ENCODE measurements around the gene CHD6. TPM values are rescaled to one million over a fixed set of nuclear protein-coding genes. Genes with fewer than 3 reads are reported as not detected.

Gene CHD6
- total and polyA plus RNA-seq, 11 donors, result 6.5 to 52.8 (median 38.9) TPM

GRCh38 chr20:41361757-41362747, 256.1 kb downstream of the CHD6 start:
- DNase-seq (peak in 2 of 5 donors; percentile 53 to 67), ATAC-seq (peak; percentile 20 to 61 (median 32))
- no peak overlapping the region for H3K4me3 ChIP-seq
- intact Hi-C loops (cut with DNase I), result loop anchor here in 4 of 10 donors (5.0 kb wide), 2 partner anchors 35 to 45 kb away; no protein-coding TSS in a partner anchor
- H3K9me3 ChIP-seq, result no peaks in the 10 kb centered on the region
- TF ChIP-seq CTCF (IDR thresholded peaks at IDR 0.05), result no peak
- peak overlapping the region in 4 of 12 donors; percentile 34 to 70 (median 54) for H3K27ac ChIP-seq
- H3K27me3 ChIP-seq, result peaks cover 0 to 21% (median 6%) of the 10 kb centered on the region in 9 donors
- WGBS, 4 donors, result 69 to 77% (median 75%) methylated on average over 26 to 45 of the region's 45 CpGs
- H3K36me3 ChIP-seq, result peaks cover 0 to 20% (median 9%) of the 10 kb centered on the region in 9 donors
- H3K4me1 ChIP-seq, result peaks cover 0 to 55% (median 9%) of the 10 kb centered on the region in 12 donors

GRCh38 chr20:41360831-41361756, 257.1 kb downstream of the CHD6 start:
- H3K4me1 ChIP-seq, result peaks cover 0 to 47% (median 9%) of the 10 kb centered on the region in 12 donors
- WGBS, 4 donors, result 85 to 92% (median 89%) methylated on average over 8 to 22 of the region's 22 CpGs
- peak in 2 of 4 donors; percentile 0 to 8 for ATAC-seq

GRCh38 chr20:41359541-41360011, 258.6 kb downstream of the CHD6 start:
- no peaks in the 10 kb centered on the region for H3K27me3 ChIP-seq
- DNase-seq (peak in 3 of 5 donors; percentile 59 to 73 (median 70)), ATAC-seq (peak; percentile 40 to 66 (median 55))
- H3K9me3 ChIP-seq, result no peaks in the 10 kb centered on the region
- intact Hi-C loops (cut with DNase I), result loop anchor here in 4 of 10 donors (5.0 kb wide), 3 partner anchors 33 to 48 kb away; no protein-coding TSS in a partner anchor
- WGBS, 4 donors, result 35 to 71% (median 57%) methylated on average over 5 to 9 of the region's 9 CpGs
- peaks cover 0 to 36% (median 4%) of the 10 kb centered on the region in 12 donors for H3K4me1 ChIP-seq
- H3K36me3 ChIP-seq, result peaks cover 0 to 43% (median 21%) of the 10 kb centered on the region in 9 donors
- H3K27ac ChIP-seq, result peak overlapping the region in 7 of 12 donors; percentile 9 to 70 (median 52)
- no peak overlapping the region for H3K4me3 ChIP-seq
- TF ChIP-seq CTCF (IDR thresholded peaks at IDR 0.05), result no peak
- TF ChIP-seq POLR2A (IDR thresholded peaks at IDR 0.05), result no peak

More at GRCh38 chr20:41360831-41361756, 257.1 kb downstream of the CHD6 start:
- TF ChIP-seq POLR2A (IDR thresholded peaks at IDR 0.05), result no peak
- no peak for TF ChIP-seq CTCF (IDR thresholded peaks at IDR 0.05)
- Histone ChIP-seq H3K27ac (peak overlapping the region in 4 of 12 donors; percentile 34 to 70 (median 54)), H3K9me3 (no peaks in the 10 kb centered on the region), H3K27me3 (peaks cover 0 to 13% (median 6%) of the 10 kb centered on the region in 9 donors), H3K4me3 (no peak overlapping the region), H3K36me3 (peaks cover 0 to 29% (median 19%) of the 10 kb centered on the region in 9 donors)
- peak in 2 of 5 donors; percentile 6 to 35 for DNase-seq
- intact Hi-C loops (cut with DNase I), result loop anchor here in 4 of 10 donors (5.0 kb wide), 2 partner anchors 36 to 46 kb away; no protein-coding TSS in a partner anchor

All from heart left ventricle (tissue), 16 donors.